Activated CD8-positive, alpha-beta memory T cell treated with anti-CD3 and anti-CD28 coated beads, Interleukin-2, amount 50 U/mL, for 24 hours (primary cell): ENCODE results near the gene AFM.

ENCODE experiments used
- DNase-seq: peaks from one replicate; pipeline ENCODE4 v3.0.0-alpha.2; 2020; ENCODE audit errors: extremely low read depth

Gene AFM

DNA sequence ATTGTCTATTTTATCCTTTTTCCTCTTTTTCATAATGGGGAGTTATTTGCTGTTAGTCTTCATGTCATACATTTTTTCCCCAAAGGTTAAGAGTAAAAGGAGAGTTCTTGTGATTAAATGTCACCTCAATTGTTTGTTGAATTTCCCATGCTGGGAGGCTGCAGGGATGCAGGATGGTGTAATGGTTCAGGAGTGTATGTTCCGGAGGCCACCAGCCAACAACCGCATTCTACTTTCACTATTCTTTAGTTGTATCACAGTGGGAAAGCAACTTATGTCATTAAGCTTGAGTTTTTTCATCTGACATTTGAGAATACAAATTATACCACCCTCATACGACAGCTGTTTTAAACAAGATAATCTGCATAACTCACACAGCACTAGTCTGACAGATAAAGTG is 30.1 kb upstream of the AFM start:
- no peak for DNase-seq

DNA sequence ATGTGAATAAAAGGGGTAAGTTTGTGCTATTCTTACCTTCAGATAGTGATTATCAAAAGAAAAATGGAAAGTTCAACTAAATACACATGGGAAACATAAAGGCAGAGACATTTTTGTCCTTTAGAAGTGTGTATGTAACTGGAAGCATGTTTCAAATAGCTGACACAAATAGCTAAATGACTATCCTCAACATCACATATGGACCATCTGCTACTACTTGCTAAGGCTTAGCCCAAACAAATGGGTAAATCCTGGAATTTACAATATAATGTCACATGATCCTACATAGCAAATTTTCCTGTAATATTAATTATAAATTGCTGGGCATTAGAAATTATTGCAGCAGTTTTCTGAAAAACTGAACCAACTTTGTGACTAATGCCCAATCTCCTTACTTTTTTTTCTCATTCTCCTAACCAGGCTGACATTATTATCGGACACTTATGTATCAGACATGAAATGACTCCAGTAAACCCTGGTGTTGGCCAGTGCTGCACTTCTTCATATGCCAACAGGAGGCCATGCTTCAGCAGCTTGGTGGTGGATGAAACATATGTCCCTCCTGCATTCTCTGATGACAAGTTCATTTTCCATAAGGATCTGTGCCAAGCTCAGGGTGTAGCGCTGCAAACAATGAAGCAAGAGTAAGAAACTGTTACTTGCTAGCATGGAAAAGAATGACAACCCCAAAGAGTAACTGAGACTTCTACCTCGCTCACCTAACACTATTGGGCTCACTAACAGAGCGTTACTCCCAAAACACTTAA is 29.4 kb upstream of the AFM start:
- no peak for DNase-seq

DNA sequence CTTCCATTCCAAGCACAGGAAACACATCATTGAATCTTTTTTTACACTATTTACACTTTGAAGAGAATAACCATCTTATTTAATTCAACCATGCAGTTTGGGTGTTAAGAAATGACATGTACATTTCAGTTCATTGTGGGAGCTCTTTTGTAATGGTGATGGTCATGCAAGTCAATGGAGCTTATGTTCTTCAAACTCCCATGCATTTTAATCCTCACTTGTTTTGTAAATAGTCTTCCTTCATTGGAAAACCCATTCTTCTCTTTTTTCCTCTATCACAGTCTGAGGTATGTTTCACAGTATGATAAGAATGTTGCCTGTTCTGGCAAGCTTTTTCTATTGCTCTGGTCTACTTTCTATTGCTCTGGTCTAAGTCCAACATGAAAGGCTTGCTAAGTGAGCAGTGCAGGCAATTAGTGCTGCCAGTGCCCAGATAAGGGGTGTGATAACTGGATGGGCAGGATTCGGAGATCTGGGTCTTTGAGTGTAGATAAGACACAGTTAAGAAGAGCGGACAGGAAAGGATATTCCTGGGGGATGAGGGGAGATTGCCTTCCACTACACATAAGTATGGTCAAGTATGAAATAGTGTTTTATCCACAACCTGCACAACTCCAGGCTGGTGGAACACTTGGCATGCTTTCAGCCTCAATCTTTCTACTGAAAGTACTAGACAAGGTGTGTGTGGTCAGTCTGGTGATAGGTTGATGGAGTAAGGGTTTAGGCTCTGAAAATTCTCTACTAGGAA is 28.4 kb upstream of the AFM start:
- DNase-seq = no peak

DNA sequence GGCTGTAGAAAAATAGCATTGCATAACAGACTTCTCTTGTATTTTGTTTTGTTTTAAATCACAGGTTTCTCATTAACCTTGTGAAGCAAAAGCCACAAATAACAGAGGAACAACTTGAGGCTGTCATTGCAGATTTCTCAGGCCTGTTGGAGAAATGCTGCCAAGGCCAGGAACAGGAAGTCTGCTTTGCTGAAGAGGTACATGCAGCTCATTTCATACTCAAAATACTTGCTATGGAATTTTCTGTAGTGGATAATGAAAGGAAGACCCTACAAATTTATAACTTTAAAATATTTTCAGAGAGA is 27.9 kb upstream of the AFM start:
- no peak for DNase-seq

DNA sequence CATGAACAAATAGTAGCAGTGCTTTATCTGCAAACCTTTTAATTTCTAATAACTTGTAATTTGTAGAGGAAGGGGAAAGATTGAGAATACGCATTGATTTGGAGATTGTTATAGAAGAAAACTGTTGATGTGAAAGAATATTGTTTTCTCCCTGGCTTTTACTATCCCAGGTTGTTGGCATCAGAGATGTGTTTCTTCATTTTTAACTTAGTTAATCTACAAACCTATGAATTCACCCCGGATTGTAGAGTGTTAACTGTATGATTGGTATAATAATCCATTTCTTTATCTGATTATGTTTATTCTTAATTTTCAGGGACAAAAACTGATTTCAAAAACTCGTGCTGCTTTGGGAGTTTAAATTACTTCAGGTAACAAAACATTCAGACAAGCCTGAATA is 26.6 kb upstream of the AFM start:
- no peak for DNase-seq

DNA sequence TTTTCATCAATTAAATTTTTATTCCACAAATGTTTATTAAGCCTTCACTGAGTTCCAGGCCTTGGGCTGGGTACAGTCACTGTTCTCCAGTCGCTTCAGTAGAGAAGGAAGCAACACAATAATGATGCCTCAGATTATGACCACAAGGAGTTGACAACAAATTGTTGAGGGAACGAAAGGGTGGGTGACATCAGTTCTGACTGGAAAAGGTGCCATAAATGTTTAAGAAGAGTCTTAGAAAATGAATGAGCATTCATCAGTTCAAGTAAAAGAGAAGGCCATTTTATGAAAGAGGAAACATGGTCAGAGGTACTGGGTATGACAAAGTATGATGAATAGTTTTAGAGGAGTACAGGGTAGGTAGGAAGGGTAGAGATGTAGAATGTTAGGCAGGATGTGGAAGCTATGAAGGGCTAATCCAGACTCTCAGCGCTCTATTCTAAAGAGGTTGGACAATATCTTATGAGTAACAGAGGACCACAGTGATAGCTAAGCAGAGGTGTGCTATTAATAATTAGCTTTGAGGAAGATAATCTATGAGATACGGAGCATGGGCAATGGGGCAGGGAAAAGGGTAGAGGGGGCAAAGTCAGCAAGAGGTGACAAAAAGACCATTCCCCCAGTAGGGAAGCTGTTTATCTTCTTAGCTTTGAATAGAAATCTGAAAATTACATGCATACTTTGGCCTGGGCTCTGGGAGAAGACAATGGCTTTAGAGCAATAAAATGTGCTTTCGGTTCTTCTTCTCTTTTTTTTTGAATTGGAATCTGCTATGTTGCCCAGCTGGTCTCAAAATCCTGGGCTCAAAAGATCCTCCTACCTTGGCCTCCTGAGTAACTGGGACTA is 25.1 kb upstream of the AFM start:
- DNase-seq = no peak

DNA sequence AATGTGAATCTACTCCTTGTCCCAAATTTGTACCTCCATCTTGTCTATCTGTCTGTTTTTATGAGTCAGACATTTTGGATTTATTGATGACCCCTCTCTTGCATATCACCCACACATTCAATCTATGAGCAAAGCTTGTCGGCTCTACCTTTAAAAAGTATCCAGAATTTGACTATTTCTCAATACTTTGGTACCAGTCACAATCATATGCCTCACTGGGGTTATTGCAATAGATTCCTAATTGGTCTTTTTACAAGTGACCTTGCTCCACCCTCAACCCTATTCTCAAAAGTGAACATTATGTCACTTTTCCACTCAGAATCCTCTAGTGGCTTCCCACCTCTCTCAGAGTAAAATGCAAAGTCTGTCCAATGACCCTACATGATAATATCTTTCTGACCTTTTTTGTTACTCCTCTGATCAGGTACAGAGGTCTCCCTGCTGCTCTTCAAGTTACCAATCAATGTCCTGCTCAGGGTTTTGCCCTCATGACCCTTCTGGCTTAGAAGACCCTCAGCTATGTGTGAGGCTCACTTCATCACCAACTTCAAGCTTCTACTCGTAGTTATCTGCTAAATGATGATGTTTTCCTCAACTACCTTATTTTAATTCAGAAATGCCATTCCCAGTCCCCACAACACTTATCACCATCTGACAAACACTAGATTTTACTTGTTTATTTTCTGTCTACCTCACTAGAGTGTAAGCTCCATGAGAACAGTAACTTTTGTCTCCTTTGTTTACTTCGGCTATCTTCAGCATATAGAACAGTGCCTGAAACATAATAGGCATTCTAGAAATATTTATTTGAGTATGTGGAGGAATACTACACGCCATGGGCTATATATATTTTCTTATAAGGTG is 23.1 kb upstream of the AFM start:
- no peak for DNase-seq

DNA sequence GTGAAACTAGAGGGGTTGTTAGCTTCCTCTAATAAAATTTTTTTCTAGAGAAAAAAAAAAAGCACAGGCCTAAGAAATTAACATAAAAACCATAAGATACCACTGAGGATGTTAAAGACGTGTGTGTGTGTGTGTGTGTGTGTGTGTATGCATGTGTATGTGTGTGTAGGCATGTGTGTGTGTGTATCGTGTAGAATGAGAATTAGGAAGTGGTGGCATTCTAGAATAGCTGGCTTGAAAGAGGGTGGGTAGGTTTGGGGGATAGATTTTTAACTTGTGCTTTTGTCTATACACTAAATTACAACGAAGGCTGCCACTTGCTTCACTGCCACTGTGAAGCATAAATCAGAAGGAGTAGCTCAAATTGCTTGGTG is 22.5 kb upstream of the AFM start:
- no peak for DNase-seq

DNA sequence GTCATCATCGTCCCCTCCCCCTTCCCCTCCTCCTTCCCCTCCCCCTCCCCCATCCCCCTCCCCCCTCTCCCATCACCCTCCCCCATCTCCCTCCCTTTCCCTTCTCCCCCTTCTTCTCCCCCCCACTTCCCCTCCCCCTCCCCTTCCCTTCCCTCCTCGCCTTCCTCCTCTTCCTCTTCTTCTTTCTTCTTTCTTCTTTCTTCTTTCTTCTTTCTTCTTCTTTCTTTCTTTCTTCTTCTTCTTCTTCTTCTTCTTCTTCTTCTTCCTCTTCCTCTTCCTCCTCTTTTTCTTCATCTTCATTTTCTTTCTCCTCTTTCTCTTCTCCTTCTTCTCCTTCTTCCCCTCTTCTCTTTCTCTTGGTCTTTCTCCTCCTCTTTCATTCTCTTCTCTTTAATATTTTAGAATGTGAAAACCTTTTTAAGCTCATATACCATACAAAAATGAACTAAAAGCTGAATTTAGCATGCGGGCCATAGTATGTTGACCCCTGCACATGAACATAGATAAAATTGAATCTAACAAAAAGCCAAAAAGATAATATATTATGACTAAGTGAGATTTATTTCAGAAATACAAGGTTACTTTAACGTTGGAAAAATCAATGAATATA is 20.5 kb upstream of the AFM start:
- no peak for DNase-seq

DNA sequence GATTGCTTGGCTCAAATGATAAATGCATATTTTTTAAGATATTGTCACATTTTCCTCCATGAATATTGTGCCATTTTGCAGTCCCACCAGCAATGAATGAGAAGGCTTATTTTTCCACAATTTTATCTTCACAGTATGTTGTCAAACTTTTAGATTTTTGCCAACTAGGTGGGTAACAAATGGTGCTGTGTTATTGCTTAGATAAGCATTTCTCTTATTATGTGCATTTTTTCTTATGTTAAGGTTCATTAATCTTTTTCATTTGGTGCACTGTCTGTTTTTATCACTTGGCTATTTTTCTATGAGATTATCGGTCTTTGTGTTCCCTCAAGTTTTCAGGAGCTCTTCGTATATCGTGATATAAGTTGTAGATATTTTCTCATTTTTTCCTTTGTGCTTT is 13.4 kb upstream of the AFM start:
- no peak for DNase-seq

DNA sequence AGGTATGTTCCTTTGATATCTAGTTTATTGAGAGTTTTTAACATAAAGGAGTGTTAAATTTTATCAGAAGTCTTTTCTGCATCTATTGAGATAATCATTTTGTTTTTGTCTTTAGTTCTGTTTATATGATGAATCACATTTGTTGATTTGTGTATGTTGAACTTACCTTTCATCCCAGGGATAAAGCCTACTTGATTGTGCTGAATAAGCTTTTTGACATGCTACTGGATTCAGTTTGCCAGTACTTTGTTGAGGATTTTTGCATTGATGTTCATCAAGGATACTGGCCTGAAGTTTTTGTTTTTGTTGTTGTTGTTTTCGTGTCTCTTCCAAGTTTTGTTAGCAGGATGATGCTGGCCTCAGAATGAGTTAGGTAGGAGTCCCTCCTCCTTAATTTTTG is 10.8 kb upstream of the AFM start:
- DNase-seq = no peak

DNA sequence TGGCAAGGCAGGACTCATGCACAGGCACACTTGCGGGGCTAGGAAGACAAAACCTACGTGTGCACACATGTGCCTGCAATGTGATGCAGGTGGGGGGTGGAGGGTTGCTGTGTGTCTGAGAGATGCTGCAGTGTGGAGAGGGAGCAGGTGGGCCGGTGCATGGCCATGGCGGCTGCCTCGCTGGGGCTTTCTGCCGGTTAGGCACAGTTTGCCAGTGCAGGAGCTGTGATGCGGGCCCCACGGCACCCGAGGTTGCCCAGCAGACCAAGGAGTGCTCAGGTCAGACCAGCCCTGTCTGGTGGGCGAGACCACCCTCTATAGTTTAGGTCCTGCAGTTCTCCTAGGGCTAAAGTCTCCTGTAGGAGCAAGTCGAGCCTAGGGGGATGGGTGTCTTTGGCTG is 4.4 kb upstream of the AFM start:
- DNase-seq = no peak

DNA sequence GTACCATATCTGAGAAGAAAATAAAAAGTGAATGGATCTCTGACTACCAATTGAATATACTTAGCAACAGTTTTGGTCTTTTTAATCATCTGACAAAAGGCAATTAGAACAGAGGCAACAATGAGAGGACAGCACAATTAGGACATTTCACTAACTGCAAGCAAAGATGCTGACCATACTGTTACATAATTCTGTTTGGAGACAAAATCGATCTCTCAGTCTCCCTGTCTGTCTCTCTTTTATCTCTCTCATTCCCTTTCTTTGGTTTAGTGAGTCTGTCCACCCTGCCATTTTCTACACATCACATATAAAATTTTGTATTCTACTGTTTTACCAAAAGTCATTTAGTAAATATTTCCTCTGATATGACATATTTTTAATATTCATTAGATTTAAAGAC is 2.2 kb upstream of the AFM start:
- DNase-seq = no peak

DNA sequence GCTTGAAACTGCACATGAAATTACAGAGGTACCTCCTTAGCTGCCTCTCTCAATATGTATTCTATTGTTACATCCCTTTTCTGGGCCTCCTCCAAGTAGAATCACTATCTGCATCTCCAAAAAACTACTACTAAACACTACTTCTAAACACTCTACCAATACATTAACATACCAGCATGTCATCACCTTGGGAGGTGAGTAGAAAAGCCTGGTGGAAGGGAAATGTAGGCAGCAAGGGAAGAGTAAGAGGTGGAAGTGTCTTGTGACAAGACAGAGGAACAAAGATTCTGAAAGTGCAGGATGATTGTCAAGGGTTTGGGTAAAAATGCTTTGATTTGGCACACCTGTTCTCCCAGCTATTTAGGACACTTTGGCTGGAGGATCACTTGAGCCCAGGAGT is 3.5 kb downstream of the AFM start:
- DNase-seq = no peak

DNA sequence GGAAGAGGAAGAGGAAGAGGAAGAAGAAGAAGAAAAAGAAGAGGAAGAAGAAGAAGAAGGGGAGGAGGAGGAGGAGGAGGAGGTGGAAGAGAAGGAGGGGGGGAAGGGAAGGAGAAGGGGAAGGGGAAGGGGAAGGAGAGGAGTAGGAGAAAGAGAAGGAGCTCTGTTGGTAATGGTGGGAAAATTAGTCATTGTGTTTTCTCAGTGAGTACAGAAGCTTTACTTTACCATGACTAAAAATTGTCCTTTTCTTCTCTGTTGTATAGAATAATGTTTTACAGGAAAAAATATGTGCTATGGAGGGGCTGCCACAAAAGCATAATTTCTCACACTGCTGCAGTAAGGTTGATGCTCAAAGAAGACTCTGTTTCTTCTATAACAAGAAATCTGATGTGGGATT is 4.1 kb downstream of the AFM start:
- DNase-seq = no peak

DNA sequence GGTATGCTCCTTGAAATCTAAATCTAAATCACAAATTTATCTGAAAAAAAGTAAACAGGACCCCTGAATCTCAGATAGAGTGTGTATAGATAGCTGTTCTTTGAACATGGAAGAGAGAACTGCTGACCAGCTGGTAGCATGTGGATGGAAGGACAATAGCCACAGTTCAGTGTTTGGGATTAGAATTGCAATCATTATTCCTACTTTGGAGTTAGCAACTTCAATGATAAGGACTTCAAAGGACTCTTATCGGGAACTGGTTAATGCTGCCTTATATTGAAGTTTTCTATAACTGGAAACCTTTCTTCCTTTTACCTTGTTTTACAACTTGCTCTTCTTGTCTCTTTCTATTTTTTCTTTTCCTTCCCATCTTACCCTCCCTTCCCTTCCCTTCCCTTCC is 5.0 kb downstream of the AFM start:
- DNase-seq = no peak

DNA sequence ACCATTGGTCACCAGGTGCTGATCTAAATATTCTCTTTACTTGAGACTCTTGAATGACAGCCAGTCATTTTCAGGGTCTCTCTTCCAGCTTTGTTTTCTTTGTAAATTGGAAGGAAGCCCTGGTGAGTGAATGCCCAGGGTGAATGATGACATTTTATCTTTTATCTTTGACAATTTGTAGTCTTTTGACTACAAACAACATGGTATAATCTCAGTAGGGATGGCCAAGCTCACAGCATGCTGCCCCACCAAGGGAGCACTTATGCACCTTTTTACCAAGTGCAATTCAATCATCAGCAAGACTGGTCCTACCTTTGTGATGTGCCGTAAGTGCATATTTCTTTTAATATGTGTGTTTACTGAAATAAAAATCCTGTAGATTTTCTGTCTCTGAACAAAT is 5.7 kb downstream of the AFM start:
- DNase-seq = no peak

DNA sequence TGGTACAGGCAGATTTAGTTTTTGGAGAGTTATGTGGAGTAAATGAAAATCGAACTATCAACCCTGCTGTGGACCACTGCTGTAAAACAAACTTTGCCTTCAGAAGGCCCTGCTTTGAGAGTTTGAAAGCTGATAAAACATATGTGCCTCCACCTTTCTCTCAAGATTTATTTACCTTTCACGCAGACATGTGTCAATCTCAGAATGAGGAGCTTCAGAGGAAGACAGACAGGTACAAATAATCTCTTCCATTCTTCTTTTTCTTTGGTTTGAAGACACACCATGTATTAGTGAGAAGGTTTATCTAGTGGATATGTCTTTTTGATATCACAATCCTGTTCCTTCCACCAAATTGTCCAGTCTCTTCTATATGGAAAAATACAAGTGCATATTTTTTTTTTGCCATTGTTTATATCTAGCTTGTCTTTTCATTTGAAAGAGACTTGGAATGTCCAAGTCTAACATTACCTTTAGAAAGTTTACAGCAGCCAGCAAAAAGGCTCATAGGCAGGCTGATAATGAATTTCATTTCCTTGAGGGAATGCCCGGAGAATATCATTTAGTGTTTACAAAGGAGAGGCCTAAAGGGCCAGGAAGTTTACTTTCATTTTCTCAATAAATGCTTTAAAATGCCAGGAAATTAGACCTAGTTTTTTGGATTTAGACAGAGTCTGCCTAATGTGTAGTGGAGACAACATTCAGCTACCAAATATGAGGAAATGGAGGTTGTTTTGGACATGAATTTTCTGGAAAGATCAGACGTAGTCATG is 18.6 kb downstream of the AFM start:
- no peak for DNase-seq

DNA sequence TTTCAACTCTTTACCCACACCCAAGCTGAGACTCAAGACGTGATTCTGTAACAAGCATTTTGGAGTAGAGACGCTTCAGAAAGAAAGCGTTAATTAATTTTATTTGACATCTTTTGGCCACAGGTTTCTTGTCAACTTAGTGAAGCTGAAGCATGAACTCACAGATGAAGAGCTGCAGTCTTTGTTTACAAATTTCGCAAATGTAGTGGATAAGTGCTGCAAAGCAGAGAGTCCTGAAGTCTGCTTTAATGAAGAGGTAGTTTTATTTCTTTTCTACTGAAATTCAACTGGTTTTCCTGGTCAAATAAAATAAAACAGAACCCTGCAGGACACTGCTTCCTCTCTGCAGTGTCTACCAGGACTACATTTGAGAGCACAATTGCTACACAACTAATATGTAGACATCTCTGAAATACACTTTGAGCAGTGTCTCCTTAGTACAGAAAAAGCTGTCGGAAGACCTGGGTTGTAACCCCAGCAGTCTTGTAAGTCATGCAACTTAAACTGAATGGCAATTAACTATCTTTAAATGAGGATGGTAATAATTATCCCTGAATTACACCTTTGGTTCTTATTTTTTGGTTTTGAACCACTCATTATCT is 20.2 kb downstream of the AFM start:
- no peak for DNase-seq

DNA sequence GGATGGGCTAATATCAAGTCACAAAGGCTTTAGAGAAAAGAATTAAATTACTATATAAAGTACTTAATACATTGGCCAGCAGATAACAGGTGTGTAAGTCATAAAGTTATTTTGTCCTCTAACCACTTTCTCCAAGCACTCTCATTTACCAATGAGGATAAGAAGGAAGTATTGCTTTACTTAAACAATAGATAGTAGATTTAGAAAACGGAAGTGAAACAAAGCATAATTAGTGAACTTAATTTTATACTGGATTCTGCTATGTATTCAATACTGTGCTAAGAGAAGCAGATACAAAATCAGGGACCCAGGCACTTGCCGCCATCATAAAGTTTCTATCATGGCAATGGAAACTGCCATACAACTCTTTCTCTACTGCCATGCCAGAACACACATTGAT is 24.0 kb downstream of the AFM start:
- no peak for DNase-seq
